ENCODE measurements around the gene PIK3C2G.

DNA sequence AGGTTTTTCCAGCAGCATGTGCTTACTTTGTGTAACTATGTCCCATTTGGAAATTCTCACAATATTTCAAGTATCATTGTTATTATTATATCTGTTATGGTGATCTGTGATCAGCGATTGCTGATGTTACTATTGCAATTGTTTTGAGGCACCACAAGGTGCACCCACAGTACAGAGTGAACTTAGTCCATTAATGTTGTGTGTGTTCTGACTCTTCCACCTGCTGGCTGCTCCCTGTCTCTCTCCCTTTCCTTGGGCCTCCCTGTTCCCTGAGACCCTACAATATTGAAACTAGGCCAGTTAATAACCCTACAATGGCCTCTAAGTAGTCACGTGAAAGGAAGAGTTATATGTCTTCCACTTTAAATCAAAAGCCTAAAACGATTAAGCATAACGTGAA is 153.9 kb downstream of the PIK3C2G start:
- TF ChIP-seq, protein P1, sequence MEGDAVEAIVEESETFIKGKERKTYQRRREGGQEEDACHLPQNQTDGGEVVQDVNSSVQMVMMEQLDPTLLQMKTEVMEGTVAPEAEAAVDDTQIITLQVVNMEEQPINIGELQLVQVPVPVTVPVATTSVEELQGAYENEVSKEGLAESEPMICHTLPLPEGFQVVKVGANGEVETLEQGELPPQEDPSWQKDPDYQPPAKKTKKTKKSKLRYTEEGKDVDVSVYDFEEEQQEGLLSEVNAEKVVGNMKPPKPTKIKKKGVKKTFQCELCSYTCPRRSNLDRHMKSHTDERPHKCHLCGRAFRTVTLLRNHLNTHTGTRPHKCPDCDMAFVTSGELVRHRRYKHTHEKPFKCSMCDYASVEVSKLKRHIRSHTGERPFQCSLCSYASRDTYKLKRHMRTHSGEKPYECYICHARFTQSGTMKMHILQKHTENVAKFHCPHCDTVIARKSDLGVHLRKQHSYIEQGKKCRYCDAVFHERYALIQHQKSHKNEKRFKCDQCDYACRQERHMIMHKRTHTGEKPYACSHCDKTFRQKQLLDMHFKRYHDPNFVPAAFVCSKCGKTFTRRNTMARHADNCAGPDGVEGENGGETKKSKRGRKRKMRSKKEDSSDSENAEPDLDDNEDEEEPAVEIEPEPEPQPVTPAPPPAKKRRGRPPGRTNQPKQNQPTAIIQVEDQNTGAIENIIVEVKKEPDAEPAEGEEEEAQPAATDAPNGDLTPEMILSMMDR (IDR thresholded peaks at IDR 0.05): no peak
- TF ChIP-seq POLR2AphosphoS5 (IDR thresholded peaks at IDR 0.05): no peak
